Activated gamma-delta T cell (primary cell): ENCODE results near the gene TRABD2B.

ENCODE experiments used
- DNase-seq: peaks from one replicate; lab custom pipeline; 2025; lab: John Stamatoyannopoulos, UW

The TRABD2B gene

DNA sequence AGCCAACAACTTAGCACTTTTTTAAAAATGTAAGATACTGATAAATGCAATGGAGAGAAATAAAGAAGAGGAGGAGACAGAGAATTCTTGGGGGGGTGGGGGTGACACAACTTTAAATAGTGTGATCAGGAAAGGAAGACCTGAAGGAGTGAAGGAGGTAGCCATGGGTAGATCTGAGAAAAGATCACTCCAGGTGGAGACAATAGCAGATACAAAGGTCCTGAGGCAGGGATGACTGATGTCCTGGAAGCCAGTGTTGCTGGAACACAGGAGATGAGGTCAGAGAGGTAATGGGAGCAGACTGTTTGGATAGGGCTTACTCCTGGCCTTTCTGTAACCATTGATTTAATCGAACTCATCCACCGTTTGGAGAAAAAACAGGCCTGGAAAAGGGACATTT, 24.6 kb upstream of the TRABD2B start:
- no peak for DNase-seq

DNA sequence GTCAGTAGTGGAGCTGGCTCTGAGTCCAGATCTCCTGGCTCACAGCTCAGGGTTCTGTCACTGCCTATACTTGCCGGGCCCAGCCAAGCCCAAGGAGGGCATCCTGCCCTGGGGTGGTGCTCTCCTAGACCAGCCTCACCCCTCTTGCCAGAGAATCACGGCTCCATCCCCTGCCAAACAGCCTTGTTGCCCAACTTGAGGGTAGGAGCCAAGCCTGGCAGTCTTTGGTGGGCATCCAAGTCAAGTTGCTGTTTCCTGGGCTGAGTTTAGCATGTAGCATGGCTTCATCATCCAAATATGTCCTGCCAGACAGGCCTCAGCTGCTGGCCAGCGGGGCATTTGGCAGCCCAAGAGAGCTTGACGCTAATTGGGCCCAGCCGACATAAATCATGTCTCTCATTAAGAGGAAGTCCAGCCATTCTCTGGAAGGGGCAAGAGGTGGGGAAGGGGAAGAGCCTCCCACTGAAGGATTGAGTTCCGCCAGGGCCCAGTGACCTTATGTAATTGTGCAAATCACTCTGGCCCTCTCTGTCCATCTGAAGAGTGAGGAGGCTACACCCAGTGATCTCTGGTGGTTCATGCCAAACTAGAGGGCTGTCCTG, 22.6 kb upstream of the TRABD2B start:
- DNase-seq, result no peak

- DNase-seq, result no peak
Measured at GRCh38 chr1:48018799-48019198, 21.6 kb upstream of the TRABD2B start.

DNA sequence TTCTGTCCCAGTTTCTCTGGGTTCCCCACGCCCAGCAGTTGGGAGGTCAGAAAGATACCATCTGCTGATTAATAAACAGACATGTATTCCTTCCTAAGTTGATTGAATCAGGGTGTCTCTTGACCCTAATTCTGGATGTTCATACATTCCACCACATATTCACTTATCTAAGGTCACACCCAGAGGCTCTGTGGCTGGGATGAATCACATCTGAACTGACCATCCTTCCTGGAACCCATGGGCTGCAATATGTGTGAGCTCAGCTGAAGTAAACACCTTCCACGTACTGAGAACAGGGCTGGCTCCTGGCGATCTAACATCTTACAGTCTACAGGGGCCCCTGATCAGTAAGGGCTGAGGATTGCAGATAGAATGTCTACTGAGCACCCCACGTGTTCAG, 20.5 kb upstream of the TRABD2B start:
- no peak for DNase-seq

DNA sequence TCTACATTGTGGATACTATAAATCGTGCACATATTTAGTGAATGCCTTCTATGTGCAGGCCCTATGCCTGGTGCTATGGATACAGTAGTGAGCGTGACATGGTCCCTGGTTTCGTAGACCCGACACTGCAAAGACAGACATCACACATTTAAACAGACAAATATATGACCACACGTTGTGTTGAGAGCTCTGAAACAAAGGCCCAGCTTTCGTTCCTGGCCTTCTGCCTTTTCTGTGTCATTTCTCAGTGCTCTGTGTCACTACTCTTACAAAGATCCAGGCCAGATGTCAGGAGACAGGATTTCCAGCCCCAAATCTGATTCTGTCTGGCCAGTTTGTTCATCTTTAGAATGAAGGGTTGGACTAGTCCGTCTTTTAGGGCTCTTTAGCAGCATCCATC, 19.3 kb upstream of the TRABD2B start:
- no peak for DNase-seq

- no peak for DNase-seq
Measured at GRCh38 chr1:48013270-48013669, 16.1 kb upstream of the TRABD2B start.

DNA sequence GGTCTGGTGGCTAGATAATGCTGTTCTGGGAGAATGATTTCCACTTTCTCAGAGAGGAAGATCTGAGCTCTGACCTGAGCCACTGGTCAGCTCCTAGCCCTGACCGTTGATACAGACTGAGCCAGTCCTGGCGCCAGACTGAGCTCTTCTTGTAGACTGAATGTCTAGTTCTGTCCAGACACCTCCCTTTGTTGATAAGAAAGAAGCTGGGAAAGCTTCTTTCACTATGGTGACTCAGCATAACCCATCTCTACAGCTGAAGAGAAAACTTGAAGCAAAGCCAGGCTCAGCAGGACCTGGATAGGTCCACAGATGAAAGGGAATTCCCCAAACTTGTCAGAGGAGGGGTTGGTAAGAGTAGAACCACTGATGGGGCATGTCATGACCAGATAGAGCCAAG, 9.9 kb upstream of the TRABD2B start:
- DNase-seq, result no peak

- no peak for DNase-seq
Measured at GRCh38 chr1:48006264-48006663, 9.1 kb upstream of the TRABD2B start.

GRCh38 chr1:48005253-48006117, 8.3 kb upstream of the TRABD2B start:
- DNase-seq, result no peak

DNA sequence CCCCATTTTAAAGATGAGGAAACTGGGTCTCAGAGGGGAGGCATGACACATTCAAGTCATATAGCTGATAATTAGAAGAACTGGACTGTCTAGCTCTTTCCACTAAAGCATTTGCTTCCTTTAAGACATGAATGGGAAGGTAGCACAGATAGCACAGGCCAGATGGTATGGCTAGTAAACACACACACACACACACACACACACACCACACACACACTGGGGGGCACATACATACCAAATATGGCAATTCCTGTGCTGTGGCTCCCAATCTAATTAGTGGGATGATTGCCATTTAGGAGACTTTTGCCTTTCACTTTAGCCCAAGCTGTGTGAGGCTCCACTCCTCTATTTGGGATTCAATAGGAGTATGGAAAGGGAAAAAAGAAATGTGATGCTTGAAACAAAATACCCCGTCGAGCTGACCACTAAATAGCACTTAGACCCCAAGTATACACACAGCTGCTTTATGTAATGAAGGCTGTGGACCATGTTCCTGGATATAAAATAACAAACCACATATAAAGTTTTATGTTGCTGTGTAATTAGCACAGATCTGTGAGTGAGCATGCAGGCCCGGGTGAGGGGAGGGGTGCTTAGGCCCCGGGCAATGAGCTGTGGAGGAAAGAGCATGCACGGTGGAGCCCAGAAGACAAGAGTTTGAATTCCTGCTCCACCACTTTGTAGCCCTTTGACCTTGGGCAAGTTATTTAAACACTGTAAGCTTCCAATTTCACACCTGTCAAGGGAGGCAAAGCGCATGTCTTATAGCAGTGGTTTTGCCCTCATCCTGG, 6.8 kb upstream of the TRABD2B start:
- DNase-seq, result no peak

- no peak for DNase-seq
Measured at GRCh38 chr1:48002142-48002541, 5.0 kb upstream of the TRABD2B start.

DNA sequence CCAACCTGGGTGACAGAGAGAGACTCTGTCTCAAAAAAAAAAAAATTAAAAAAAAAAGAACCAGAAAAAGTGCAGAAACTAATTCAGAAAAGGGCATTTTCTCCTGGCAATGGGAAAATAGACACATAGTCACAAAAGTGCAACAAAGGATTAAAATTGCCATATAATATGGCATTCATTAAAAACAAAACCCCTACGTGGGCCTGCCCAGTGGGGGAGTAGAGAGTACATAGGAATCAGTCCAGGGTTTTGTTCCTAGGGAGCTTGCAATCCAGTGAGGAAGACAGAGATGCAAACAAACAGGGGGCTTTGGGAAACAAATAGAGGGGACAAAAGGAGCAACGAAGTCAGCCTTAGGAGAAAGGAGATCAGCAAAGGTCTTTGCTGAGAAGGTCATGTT, 4.5 kb upstream of the TRABD2B start:
- DNase-seq, result no peak

DNA sequence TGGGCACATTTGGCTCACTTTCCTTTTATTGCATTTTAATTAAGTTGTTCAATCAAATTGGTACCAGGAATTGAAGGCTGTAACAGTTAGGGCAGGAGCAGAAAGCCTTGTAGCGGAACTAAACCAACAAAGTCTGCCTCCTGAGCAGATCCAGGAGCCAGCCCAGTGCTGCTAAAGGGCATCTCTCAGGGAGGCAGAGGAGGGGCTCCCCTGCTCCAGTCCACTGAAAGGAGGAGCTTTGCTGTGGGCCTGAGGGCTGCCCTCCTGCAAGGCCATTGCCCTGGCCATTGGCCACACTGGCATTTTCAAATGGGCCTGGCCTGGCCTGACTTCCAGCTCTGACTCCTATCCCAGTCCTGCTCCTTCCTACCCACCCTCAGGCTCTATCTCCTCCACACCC, 3.7 kb upstream of the TRABD2B start:
- no peak for DNase-seq

DNA sequence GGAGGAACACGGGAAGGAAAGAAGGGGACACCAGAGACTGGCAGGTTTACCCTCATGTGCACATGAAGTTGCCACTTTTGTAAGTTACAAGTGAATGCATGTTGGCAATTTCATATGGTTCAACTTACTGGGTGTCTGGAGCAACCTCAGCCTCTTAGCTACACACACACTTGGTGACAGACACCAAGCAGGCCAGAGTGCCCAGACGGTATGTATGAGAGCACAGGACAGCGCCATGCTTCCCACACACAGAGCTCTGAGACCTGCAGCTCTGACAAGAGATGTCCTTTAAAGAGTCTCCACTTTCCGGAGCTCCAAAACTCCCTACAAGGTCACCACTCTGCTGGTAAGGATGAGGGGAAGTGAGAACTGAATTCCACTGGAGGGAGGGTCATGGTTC, 1.9 kb upstream of the TRABD2B start:
- no peak for DNase-seq

DNA sequence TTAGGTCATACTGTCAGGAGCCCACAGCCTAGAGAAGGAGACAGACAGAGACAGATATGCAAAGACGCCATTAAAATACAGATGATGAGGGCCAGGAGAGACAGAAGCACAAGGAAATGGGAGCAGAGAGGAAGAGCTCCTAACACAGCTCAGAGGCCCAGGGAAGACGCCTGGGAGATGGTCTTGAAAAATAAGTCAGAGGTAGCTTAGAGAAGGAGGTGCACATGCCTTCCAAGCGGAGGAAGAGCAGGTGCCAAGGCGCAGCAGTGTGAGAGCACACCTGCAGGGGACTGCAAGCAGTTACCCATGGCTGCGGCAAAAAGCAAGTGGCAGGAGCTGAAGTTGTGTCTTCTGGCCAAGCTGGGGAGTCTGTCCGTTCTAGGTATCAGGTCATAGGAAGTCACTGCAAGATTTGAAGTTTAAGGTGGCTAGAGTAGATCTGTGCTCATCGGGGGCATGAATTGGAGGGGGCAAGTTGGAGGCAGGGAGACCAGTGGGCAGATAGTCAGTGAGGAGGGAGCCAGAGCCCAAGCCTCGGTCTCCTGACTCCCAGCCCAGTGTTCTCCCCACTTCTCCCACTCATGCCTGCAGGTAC, 1.3 kb upstream of the TRABD2B start:
- no peak for DNase-seq

- no peak for DNase-seq
Measured at GRCh38 chr1:47996406-47997226, 569 bp downstream of the TRABD2B start.

GRCh38 chr1:47996060-47996405, 1.2 kb downstream of the TRABD2B start:
- no peak for DNase-seq

DNA sequence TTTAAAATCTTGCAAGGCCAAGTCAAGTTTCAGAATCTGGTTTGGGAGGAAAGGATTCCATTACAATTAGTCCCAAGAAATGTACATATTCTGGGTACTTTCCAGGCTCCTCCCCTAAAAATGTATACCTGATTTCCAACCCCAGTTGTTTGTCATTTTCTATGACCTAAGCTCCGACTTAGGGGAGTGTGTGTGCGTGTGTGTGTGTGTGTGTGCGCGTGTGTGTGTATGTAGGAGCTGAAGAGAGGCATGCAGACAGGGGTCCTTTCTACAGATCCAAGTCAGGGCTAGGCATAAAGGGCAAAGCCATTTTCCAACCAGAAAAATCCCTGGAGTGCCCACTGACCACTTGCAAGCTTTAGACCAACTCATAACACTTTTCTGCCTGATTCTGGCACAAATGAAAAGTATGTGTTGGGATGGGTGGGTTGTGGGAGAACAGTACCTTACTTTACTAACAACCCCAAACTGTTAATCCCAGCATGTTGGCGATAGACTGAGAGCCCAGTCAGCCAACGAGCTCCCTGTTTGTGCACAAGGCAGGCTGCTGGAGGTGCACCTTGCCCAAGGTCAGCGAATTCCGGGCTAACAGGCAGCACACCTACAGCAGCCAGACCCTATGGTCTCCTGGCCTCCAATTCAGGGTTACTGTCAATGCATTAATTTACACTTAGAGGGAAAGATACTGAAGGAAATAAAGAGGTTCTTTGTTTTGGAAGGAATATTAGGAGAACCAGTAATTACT, 1.7 kb downstream of the TRABD2B start:
- no peak for DNase-seq

DNA sequence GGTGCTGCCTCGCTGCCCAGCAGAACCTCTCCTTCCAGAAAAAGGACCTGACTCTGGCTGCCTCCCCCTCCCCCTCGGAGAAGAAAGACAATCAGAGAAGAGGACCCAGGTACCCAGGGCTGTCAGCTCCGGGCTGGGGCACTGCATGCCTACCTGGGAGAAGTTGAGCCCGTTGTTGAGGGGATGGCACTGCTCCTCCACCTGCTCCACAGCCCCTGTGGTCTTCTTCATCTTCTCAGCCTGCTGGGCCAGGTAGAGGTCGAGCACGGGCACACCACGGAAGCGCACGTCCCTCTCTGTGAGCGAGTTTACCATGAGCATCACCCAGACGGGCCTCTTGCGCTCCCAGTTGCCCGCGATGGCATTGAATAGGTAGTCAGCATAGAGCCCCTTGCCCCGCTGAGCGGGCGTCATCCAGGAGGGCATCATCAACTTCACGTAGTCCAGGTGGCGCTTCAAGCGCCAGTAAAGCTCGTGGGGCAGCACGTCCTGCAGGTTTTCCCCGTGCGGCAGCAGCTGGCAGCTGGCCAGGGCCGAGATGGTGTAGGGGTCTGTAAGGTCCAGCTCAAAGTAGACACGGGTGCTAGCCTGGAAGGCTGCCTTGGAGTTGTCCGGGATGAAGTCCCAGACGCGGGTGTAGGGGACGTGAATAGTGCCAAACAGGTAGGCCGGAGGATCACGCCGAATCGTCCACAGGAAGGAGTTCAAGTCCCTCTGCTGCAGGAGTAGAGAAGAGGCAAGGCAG, 3.1 kb downstream of the TRABD2B start:
- DNase-seq, result no peak

DNA sequence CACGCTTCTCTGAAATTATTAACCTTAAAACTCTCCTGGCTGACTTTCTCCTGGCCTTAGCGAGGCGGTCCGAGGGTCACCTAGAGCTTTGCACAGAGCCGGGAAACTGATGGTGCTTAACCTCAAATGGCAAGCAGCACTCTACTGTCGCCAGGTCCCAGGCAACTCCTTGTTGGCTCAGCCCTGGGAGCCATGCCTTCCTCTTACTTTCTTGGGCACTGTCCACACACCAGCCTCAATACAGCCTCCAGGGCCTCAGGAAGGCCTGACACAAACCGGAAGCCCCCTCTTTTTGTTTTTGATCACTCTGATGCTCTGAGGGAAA, 3.8 kb downstream of the TRABD2B start:
- DNase-seq, result no peak
